NCI-H2029 treated with DMSO at 0.1 percent for 48 hours (cell line): ENCODE data around the gene DDX5.
"Not testable (repeated sequence)": the region's sequence is repeated elsewhere in the genome, so short reads cannot be mapped to it uniquely, and the experiment has no call there.

ENCODE experiments used
- DNase-seq: peaks from one replicate; lab custom pipeline; 2025; lab: John Stamatoyannopoulos, UW

The DDX5 gene

DNA sequence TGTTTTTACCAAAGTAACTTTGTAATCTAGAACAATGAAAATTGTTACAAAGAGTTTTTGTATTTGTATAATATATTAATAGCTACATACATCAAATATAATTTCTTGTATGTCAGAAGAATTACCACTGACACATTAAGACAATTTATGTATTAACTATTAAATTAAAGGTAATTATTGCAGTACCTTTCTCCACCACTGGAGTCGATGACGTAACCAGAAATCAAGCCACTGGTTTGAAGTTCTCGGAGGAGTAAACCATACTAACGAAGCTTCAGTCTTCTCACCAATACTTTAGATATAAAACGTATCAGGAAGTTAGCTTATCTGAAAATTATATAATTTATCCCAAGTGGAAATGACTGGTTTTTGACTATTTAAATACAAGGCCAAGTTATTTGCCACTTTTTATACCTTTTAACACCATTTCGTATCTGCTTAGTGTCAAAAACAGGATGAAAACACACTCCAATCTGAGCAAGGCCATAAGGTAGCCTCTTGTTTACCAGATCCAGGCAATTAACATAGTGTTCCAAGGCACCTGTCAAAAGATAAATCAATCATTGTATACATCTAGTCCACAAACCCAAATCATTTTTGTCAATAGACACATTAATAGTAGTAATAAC is 13.5 kb downstream of the DDX5 start:
- DNase-seq = no peak

DNA sequence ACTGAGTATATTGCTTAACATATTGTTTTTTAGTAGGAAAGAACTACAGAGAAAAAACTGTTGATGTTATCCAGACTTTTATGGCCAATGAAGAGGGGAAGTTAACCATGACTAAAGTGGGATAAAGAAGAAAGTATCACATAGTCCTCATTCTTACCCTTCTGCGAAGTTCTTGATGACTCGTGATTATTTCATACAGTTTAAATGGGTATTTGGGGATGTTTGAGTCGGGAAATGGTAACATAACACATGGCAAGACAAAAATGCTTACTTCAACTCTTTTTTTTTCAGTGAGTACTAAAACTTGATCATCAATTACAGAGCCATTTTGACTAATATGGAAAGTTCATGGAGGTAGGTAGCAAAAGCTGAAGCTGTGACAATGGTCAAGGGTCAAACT is 14.1 kb downstream of the DDX5 start:
- no peak for DNase-seq

DNA sequence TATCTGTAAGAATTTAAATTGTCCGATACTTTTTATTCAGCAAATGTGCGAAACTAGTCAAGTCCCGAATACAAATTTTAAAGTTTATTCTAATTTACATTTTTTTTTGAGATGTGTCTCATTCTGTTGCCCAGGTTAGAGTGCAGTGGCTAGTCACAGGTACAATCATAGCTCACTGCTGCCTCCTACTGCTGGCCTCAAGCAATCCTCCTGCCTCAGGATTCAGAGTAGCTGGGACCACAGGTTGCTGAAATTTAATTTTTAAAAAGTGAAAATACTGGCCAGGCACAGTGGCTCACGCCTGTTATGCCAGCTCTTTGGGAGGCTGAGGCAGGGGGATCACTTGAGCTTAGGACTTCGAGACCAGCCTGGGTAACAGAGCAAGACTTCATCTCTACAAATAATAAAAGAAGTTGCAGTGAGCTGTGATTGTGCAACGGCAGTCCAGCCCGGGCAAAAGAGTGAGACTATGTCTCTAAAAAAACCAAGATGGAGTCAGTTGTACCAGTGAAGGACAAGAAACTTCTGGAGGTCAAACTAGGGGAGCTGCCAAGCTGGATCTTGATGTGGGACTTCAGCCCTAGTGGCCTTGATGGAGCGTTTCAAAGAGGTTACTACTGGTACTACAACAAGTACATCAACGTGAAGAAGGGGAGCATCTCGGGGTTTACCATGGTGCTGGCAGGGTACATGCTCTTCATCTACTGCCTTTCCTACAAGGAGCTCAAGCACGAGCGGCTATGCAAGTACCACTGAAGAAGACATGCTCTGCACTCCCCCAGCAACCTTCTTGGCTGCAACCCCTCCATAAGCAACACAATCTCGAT is 14.8 kb downstream of the DDX5 start:
- no peak for DNase-seq

DNA sequence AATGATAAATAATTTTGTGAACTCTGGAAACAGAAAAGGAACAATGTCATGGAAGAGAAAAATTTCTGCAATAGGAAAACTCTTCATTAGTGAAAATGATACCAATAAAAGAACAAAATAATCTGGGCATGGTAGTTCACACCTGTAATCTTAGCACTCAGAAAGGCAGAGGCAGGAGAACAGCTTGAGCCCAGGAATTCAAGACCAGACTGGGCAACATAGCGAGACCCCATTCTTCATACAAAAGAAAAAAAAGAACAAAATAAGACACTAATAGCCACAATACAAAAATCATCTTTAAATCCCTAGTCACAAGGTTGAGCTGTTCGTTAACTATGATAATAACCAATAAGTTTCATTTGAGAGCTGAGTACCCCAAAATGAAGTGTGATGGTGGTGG is 17.8 kb downstream of the DDX5 start:
- DNase-seq = no peak

DNA sequence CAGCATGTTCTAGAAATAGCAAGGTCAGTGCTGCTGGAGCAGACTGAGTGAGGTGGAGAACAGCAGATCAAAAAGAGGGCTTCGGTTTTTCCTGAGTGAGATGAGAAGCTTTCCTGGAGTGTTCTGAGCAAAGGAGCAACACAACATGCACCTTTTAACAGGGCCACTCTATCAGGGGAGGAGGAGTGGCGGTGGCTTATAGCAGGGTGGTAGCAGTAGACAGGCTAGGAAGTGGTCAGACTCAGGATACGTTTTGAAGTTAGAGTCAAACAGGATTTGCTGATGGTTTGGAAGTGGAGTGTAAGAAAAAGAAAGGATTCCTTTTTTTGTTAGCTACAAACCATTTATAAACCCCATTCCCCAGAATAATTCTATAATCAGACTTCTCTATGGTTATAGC is 21.7 kb downstream of the DDX5 start:
- DNase-seq = no peak

DNA sequence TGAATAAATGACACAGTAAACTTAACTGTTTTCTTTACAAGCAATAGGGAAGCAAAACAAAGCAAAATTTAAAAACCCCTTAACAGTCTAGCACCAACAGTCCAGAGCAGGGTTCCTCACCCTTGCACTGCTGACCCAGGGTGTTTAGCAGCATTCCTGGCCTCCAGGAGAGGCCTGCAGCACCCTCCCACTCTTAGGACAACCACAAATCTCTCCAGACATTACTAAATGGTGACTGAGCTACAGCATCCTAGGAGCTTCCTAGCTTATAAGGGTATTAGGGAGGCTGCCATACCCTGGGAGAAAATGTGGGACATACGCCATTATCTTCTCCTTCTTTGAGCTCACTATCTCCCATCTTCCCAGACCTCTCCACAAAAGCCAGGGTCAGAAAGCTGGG is 25.1 kb downstream of the DDX5 start:
- DNase-seq = no peak

DNA sequence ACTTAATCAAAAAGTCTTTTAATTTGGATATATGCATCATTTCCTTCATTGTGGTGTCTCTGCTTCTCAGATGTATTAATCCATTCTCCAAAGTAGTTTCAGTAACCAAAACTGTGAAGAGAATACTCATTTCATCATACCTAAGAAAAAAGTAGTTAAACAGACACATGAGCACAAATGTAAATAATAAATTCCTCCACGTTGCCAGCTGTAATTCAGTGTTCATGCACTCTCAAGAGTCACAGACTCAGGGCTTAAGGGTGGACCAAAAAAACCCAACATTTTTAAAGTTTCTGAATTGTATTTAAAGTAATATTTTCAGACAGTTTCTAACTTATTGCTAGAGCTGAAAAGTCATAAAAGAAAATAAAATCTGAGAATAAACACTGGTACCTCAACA is 28.2 kb downstream of the DDX5 start:
- no peak for DNase-seq

DNA sequence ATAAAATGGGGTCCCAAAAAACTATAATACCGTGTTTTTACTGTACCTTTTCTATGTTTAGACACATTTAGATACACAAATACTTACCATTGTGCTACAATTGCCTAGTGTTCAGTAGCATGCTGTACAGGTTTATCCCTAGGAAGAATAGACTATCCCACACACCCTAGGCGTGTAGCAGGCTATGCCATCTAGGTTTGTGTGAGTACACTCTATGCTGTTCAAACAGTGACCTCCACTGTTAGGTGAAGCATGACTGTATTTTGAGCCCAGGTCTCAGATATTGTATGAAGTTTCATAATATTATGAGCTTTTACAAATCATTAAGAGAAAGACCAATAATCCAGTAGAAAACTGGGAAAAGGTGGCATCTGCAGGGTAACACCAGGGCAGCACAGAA is 33.5 kb downstream of the DDX5 start:
- DNase-seq = no peak

DNA sequence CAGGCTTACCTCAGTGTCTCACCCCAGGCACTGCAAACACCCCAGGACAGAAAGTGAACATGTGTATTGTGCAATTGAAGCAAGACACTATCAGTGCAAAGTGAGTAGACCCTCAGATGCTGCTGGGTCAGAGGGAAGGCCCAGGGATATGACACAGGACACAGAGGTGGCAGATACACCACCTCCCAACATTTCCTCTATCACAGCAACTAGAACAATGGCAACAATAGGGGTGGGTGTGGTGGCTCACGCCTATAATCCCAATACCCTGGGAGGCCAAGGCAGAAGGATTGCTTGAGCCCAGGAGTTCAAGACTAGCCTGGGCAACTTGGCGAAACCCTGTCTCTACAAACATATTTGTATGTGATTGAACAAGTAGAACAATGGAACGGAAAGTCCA is 34.6 kb downstream of the DDX5 start:
- no peak for DNase-seq

DNA sequence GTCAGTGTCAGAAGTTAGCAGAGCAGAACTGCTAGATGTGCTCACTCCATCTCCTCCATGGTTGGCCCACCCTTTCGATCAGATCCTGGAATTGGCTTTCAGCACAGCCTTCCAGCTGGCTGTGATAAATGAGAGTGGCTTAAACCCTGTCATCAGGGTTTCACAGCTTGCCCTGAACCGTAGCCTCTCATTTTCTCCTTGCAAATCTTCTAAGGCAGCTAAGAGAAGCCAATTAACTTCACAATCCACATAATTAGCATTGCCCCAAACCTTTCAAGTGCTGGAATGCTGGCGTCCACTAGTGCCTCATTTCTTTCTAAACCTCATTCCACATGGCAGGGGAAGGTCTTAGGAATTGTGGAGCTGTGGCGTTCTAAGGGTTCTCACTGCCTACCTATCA is 35.5 kb downstream of the DDX5 start:
- no peak for DNase-seq

DNA sequence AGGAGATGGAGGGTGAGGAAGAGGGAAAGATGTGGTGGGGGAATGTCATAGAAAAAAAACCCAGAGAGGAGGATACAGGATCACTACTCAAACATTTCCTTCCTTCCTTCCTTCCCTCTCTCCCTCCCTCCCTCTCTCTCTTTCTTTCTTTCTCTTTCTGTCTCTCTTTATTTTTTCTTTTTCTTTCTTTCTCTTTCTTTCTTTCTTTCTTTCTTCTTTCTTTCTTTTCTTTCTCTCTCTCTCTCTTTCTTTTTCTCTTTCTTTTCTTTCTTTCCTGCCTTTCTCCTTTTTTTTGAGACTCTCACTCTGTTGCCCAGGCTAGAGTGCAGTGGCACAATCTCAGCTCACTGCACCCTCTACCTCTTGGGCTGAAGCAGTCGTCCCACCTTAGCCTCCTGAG is 39.3 kb downstream of the DDX5 start:
- DNase-seq = not testable (repeated sequence)

DNA sequence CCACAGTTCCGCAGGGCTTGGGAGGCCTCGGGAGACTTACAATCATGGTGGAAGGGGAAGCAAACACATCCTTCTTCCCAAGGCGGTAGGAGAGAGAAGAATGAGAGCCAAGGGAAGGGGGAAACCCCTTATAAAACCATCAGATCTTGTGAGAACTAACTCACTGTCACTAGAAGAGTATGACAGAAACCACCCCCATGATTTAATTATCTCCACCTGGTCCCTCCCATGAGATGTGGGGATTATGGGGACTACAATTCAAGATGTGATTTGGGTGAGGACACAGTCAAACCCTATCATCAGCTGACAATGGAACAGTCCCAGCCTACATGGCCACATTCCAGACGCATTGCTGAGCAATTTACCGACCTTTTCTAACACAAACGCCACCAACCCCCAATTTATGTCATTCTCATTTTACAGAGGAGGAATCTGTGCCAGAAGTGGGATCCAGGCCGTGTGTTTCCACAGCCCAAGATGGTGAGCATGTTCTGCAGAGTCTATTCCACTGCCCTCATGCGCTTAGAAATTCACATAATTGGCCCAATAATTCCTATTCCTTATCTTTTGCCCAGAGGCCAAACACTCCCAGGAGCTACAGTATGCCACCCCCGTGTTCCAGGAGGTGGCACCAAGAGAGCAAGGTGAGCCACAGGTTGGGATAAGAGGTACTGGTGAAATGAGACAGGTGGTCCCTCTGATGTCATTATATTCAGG is 39.9 kb downstream of the DDX5 start:
- DNase-seq = no peak

DNA sequence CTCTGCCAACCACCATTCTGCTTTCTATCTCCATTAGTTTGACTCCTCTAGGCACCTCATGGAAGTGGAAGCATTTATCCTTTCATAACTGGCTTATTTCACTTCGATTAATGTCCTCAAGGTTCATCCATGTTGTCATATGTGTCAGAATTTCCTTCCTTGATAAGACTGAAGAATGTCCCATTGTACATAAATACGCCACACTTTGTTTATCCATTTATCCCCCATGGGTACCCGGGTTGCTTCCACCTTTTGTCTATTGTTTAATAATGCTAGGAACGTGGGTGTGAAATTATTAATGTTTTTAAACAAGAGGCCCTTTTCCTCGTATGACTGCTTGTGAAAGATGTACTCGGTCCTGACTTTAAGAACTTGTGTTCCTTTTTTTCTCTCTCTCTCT is 44.3 kb downstream of the DDX5 start:
- DNase-seq = no peak

DNA sequence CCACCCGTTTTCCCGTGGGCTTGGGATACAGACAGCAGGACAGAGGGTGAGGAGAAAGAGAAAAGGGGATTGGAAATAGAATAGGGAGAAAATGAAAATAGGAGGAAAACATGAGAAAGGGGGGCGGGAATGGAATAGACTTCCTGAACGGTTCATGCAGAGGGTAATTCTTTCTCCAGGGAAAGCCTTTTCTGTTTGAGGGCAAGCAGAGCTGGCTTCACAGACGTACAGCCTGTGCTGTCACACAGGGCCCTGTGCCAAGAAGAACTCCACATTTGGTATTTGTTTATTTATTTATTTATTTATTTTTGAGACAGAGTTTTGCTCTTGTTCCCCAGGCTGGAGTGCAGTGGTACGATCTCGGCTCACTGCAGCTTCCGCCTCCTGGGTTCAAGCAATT is 45.1 kb downstream of the DDX5 start:
- DNase-seq = no peak

DNA sequence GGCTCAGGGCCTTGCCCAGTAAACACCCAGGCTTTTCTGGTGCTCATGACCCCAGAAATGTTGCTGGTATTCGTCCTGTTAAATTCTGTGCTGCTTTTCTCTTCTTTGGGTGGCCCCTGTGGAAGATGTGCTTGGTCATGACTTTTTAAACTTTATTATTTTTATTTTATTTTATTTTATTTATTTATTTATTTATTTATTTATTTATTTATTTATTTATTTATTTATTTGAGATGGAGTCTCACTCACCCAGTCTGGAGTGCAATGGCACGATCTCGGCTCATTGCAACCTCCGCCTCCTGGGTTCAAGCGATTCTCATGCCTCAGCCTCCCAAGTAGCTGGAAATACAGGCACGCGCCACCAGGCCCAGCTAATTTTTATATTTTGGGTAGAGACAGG is 46.3 kb downstream of the DDX5 start:
- DNase-seq = not testable (repeated sequence)

DNA sequence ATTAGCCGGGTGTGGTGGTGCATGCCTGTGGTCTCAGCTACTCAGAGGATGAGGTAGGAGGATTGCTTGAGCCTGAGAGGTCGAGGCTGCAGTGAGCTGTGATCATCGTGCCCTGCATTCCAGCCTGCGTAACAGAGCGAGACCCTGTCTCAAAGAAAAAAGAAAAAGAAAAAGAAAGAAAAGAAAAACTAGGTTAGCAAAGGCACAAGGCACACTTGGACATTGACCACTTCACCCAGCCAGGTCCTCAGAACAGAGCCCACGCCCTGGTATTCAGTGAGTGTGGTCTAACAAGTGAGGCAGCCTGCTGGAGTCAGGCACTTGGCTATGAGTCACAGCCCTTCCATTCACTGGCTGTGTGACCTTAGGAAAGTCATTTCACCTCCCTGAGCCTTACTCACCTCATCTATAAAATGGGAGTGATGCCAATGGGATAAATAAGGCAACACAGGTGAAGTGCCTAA is 46.8 kb downstream of the DDX5 start:
- DNase-seq = no peak

DNA sequence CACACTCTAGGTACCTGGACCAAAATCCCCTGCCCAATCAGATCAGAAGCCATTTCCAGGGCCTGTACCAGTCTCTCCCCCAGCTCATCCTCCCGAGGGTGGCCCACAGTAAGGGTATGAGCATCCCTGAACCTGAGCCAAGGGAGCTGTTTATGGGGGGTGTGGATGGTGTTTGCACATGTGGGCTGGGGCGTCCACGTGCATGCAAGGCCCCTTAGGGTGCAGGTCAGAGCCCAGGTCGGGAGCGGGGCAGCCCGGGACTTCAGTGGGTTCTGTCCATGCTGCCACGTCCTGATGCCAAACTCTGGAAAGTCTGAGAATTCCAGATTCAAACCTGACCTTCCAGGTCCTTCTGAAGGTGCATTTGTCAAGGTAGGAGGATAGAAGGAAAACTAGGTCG is 47.3 kb downstream of the DDX5 start:
- no peak for DNase-seq

DNA sequence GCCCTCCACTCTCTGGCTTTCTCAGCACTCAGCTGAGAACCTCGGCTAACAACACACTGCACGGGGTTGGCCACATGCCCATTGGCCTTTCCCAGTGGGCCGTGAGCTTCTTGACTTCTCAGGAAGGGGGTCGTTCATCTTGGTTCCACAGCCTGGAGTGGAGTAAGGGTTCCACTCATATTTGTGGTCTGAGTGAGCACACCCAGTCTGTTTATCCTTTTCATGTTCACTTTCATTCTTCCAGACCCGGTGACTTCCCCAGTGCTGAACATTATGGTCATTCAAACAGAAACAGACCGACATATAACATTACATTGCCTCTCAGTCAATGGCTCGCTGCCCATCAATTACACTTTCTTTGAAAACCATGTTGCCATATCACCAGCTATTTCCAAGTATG is 48.9 kb downstream of the DDX5 start:
- no peak for DNase-seq

DNA sequence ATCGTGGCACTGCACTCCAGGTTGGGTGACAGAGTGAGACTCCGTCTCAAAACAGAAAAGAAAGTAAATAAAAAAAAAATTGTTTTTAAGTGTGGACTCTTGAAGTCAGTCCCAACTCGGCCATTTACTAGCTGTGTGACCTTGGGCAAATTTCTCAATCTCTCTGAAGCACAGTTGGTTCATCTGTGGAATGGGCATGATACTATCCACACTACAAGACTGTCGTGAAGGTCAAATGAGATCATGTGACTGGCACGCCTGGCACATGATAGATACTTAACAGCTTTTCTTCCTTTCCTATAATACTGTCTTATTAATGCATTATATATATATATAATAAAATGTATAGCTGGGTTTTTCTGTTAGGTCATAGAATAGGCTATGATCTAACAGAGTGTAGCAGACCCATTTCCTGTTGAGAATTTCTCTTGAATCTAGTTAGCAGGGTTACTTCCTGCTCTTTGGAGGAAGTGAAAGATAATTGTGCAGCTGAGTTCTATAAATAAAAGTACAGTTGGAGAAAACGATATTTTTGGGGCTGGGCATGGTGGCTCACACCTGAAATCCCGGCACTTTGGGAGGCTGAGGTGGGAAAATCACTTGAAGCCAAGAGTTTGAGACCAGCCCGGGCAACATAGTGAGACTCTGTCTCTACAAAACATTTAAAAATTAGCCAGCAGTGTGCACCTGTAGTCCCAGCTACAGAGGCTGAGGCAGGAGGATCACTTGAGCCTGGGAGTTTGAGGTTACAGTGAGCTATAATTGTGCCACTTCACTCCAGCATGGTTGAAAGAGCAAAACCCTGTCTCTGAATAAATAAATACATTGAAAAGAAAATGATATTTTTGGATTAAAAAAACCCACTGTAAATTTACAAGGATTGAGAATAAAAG is 49.9 kb downstream of the DDX5 start:
- no peak for DNase-seq

DNA sequence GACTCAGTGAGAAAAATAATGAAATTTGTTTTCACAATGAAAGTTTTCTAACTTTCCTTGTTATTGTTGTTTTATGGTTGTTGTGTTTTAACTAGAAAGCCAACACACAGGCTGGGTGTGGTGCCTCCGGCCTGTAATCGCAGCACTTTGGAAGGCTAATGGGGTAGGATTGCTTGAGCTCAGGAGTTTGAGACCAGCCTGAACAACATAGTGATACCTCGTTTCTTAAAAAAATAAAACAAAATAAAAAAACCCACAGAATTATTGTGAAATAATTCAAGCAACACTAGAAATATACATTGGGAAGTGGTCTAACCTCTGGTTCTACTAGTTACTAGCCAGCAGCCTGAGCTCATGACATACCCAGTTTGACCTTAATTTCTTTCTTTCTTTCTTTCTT is 56.5 kb downstream of the DDX5 start:
- no peak for DNase-seq

DNA sequence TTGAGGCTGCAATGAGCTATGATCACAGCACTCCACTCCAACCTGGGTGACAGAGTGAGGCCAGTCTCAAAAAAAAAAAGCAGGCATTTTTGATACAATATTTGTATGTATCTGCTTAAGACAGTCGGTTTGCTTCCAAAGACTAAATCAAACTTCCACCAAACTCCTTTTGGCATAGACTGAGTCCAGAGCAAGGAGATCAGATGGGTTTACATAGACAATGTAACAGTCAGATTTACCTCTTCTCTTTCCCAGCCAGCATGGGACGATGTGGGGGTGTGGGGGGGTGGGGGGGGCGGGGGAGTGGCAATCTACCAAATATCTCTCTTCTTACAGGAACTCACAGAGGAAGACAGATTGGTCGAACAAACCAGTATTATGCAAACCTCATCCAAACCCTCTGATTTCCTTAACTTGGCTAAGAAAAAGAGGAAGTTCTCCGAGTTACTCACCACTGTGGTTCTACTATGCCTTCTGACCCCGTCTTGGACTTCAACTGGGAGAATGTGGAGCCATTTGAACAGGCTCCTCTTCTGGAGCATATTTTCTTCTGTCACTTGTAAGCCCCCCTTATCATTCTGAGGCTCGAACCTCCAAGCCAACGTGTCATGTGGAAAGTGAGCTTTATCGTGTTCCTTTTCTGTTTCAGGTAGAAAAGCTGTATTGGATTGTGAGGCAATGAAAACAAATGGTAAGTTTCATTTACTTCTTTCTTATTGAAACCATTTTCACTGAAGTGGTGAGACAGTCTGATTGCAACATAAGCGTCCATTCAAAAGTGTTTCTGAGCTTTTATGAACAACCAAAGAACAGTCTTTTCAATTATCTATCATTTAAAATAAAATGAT is 57.2 kb downstream of the DDX5 start, which contains the start of gene MILR1:
Gene MILR1, plus strand, starts transcription at position 451 of the 848 bp plus-strand sequence. Its CDS starts 54 bp downstream, at position 505.
- DNase-seq = no peak
